HEK293 (cell line): ENCODE measurements around the gene CEBPE.

Experiments
- AEBP2 ChIP-seq: fragments of 450-650 bp; formaldehyde crosslinking; IDR thresholded peaks from 2 replicates; pipeline ENCODE4 v1.5.1; 2016; ENCODE audit warnings: missing biosample characterization, missing genetic modification characterization, borderline replicate concordance
- EGR2 ChIP-seq: fragments of 450-650 bp; formaldehyde crosslinking; IDR thresholded peaks from 2 replicates; pipeline ENCODE4 v1.5.1; 2016; ENCODE audit warnings: low read depth, missing biosample characterization, missing genetic modification characterization
- GLI2 ChIP-seq: fragments of 450-650 bp; formaldehyde crosslinking; IDR thresholded peaks from 2 replicates; pipeline ENCODE4; 2017; ENCODE audit warnings: missing biosample characterization, missing genetic modification characterization, low read depth, borderline replicate concordance
- GLIS1 ChIP-seq: fragments of 450-650 bp; formaldehyde crosslinking; IDR thresholded peaks from 2 replicates; pipeline ENCODE4 v1.5.1; 2016; ENCODE audit warnings: missing biosample characterization, missing genetic modification characterization
- HOXD13 ChIP-seq: sonication (generic); formaldehyde crosslinking; IDR thresholded peaks from 2 replicates; pipeline ENCODE4 v1.8.0; 2022; ENCODE audit warnings: missing genetic modification reagents, borderline replicate concordance
- KLF9 ChIP-seq: fragments of 450-650 bp; formaldehyde crosslinking; IDR thresholded peaks from 2 replicates; pipeline ENCODE4 v1.5.1; 2016; ENCODE audit warnings: missing biosample characterization, missing genetic modification characterization, low read depth
- MEIS1 ChIP-seq: sonication (generic); formaldehyde crosslinking; IDR thresholded peaks from 2 replicates; pipeline ENCODE4 v1.8.1; 2022; ENCODE audit warnings: missing genetic modification reagents, mild to moderate bottlenecking, borderline replicate concordance
- SCRT1 ChIP-seq: fragments of 450-650 bp; formaldehyde crosslinking; IDR thresholded peaks from 2 replicates; pipeline ENCODE4 v1.5.1; 2016; ENCODE audit warnings: missing biosample characterization, missing genetic modification characterization, borderline replicate concordance
- SCRT2 ChIP-seq: fragments of 450-650 bp; formaldehyde crosslinking; IDR thresholded peaks from 2 replicates; pipeline ENCODE4 v1.5.1; 2016; ENCODE audit warnings: missing biosample characterization, missing genetic modification characterization
- SETDB1 ChIP-seq: IDR thresholded peaks from one replicate; pipeline ENCODE4 v1.6.1; 2017; ENCODE audit warnings: mild to moderate bottlenecking, low read length, moderate library complexity, mixed read lengths; ENCODE audit not compliant: insufficient read length
- ZBTB17 ChIP-seq: fragments of 450-650 bp; formaldehyde crosslinking; IDR thresholded peaks from 2 replicates; pipeline ENCODE4 v1.5.1; 2016; ENCODE audit warnings: missing biosample characterization, missing genetic modification characterization
- ZBTB48 ChIP-seq: fragments of 450-650 bp; formaldehyde crosslinking; IDR thresholded peaks from 2 replicates; pipeline ENCODE4 v1.5.1; 2016; ENCODE audit warnings: missing biosample characterization, missing genetic modification characterization
- ZBTB7A ChIP-seq: fragments of 450-650 bp; formaldehyde crosslinking; IDR thresholded peaks from 2 replicates; pipeline ENCODE4 v1.5.1; 2016; ENCODE audit warnings: low read depth, missing biosample characterization, missing genetic modification characterization
- ZFP69B ChIP-seq: fragments of 450-650 bp; formaldehyde crosslinking; IDR thresholded peaks from 2 replicates; pipeline ENCODE4 v1.5.1; 2016; ENCODE audit warnings: missing biosample characterization, missing genetic modification characterization
- ZNF140 ChIP-seq: fragments of 450-650 bp; formaldehyde crosslinking; IDR thresholded peaks from 2 replicates; pipeline ENCODE4 v1.5.1; 2016; ENCODE audit warnings: missing biosample characterization, missing genetic modification characterization
- ZNF169 ChIP-seq: fragments of 450-650 bp; formaldehyde crosslinking; IDR thresholded peaks from 2 replicates; pipeline ENCODE4 v1.5.1; 2016; ENCODE audit warnings: missing biosample characterization, missing genetic modification characterization
- ZNF2 ChIP-seq: fragments of 450-650 bp; formaldehyde crosslinking; IDR thresholded peaks from 2 replicates; pipeline ENCODE4 v1.5.1; 2016; ENCODE audit warnings: missing biosample characterization, missing genetic modification characterization
- ZNF221 ChIP-seq: fragments of 450-650 bp; formaldehyde crosslinking; IDR thresholded peaks from 2 replicates; pipeline ENCODE4 v1.5.1; 2017; ENCODE audit warnings: missing biosample characterization, missing genetic modification characterization, borderline replicate concordance
- ZNF223 ChIP-seq: fragments of 450-650 bp; formaldehyde crosslinking; IDR thresholded peaks from 2 replicates; pipeline ENCODE4 v1.5.1; 2016; ENCODE audit warnings: missing biosample characterization, missing genetic modification characterization
- ZNF239 ChIP-seq: fragments of 450-650 bp; formaldehyde crosslinking; IDR thresholded peaks from 2 replicates; pipeline ENCODE4 v1.5.1; 2016; ENCODE audit warnings: missing biosample characterization, missing genetic modification characterization
- ZNF292 ChIP-seq: fragments of 450-650 bp; formaldehyde crosslinking; IDR thresholded peaks from 2 replicates; pipeline ENCODE4 v1.5.1; 2016; ENCODE audit warnings: low read depth, missing biosample characterization, missing genetic modification characterization, borderline replicate concordance
- ZNF48 ChIP-seq: fragments of 450-650 bp; formaldehyde crosslinking; IDR thresholded peaks from 2 replicates; pipeline ENCODE4 v1.5.1; 2016; ENCODE audit warnings: missing biosample characterization, missing genetic modification characterization
- ZNF510 ChIP-seq: fragments of 450-650 bp; formaldehyde crosslinking; IDR thresholded peaks from 2 replicates; pipeline ENCODE4 v1.5.1; 2018; ENCODE audit warnings: mild to moderate bottlenecking, missing genetic modification characterization, missing biosample characterization; ENCODE audit not compliant: insufficient replicate concordance
- ZNF530 ChIP-seq: fragments of 450-650 bp; formaldehyde crosslinking; IDR thresholded peaks from 2 replicates; pipeline ENCODE4 v1.5.1; 2016; ENCODE audit warnings: low read depth, missing biosample characterization, missing genetic modification characterization
- ZNF571 ChIP-seq: fragments of 450-650 bp; formaldehyde crosslinking; IDR thresholded peaks from 2 replicates; pipeline ENCODE4 v1.5.0; 2017; ENCODE audit warnings: missing biosample characterization, missing genetic modification characterization
- ZNF626 ChIP-seq: fragments of 450-650 bp; sonication (Bioruptor Pico); formaldehyde crosslinking; IDR thresholded peaks from 2 replicates; pipeline ENCODE4 v1.5.1; 2018; ENCODE audit warnings: missing biosample characterization, missing genetic modification characterization, inconsistent platforms
- ZNF677 ChIP-seq: fragments of 450-650 bp; IDR thresholded peaks from 2 replicates; pipeline ENCODE4 v1.5.0; 2018; ENCODE audit warnings: missing biosample characterization, mild to moderate bottlenecking, missing genetic modification characterization, moderate library complexity
- ZSCAN23 ChIP-seq: fragments of 450-650 bp; formaldehyde crosslinking; IDR thresholded peaks from 2 replicates; pipeline ENCODE4 v1.5.1; 2016; ENCODE audit warnings: missing biosample characterization, missing genetic modification characterization
- TF ChIP-seq, protein P1 (sequence below): fragments of 450-650 bp; formaldehyde crosslinking; IDR thresholded peaks from 2 replicates; pipeline ENCODE4 v1.5.1; 2016; ENCODE audit warnings: missing biosample characterization, missing genetic modification characterization
- TF ChIP-seq, protein P2 (sequence below): fragments of 450-650 bp; formaldehyde crosslinking; IDR thresholded peaks from 2 replicates; pipeline ENCODE4 v1.5.1; 2016; ENCODE audit warnings: missing biosample characterization, missing genetic modification characterization
- TF ChIP-seq, protein P3 (sequence below): fragments of 450-650 bp; formaldehyde crosslinking; IDR thresholded peaks from 2 replicates; pipeline ENCODE4 v1.5.1; 2016; ENCODE audit warnings: missing biosample characterization, missing genetic modification characterization
- TF ChIP-seq, protein P4 (sequence below): fragments of 450-650 bp; formaldehyde crosslinking; IDR thresholded peaks from 2 replicates; pipeline ENCODE4 v1.5.1; 2017; ENCODE audit warnings: missing biosample characterization, missing genetic modification characterization
- TF ChIP-seq, protein P5 (sequence below): IDR thresholded peaks from 2 replicates; pipeline ENCODE4 v1.6.1; 2011; ENCODE audit warnings: mild to moderate bottlenecking, low read depth, low read length, borderline replicate concordance

Gene CEBPE

GRCh38 chr14:23093991-23094665, 24.9 kb downstream of the CEBPE start (continued):
- no peak for TF ChIP-seq AEBP2 (tag by site-specific recombination)
- no peak for TF ChIP-seq ZNF571 (tag by site-specific recombination)
- TF ChIP-seq ZNF239 (tag by site-specific recombination), result no peak
- no peak for TF ChIP-seq ZNF140 (tag by site-specific recombination)
- TF ChIP-seq, protein P1, sequence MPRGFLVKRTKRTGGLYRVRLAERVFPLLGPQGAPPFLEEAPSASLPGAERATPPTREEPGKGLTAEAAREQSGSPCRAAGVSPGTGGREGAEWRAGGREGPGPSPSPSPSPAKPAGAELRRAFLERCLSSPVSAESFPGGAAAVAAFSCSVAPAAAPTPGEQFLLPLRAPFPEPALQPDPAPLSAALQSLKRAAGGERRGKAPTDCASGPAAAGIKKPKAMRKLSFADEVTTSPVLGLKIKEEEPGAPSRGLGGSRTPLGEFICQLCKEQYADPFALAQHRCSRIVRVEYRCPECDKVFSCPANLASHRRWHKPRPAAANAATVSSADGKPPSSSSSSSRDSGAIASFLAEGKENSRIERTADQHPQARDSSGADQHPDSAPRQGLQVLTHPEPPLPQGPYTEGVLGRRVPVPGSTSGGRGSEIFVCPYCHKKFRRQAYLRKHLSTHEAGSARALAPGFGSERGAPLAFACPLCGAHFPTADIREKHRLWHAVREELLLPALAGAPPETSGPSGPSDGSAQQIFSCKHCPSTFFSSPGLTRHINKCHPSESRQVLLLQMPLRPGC (tag by site-specific recombination), result no peak
- no peak for TF ChIP-seq ZNF169 (tag by site-specific recombination)
- no peak for TF ChIP-seq GLI2
- no peak for TF ChIP-seq ZFP69B (tag by site-specific recombination)
- TF ChIP-seq, protein P2, sequence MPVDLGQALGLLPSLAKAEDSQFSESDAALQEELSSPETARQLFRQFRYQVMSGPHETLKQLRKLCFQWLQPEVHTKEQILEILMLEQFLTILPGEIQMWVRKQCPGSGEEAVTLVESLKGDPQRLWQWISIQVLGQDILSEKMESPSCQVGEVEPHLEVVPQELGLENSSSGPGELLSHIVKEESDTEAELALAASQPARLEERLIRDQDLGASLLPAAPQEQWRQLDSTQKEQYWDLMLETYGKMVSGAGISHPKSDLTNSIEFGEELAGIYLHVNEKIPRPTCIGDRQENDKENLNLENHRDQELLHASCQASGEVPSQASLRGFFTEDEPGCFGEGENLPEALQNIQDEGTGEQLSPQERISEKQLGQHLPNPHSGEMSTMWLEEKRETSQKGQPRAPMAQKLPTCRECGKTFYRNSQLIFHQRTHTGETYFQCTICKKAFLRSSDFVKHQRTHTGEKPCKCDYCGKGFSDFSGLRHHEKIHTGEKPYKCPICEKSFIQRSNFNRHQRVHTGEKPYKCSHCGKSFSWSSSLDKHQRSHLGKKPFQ (tag by site-specific recombination), result 0 out of 2 replicates have a peak, but pooled peaks have one; percentile 8
- no peak for TF ChIP-seq ZNF221 (tag by site-specific recombination)
- no peak for TF ChIP-seq SCRT2 (tag by site-specific recombination)
- TF ChIP-seq ZBTB17, result peak; percentile 78
- no peak for TF ChIP-seq KLF9 (tag by site-specific recombination)
- TF ChIP-seq ZNF626 (tag by site-specific recombination), result no peak
- no peak for TF ChIP-seq ZSCAN23
- TF ChIP-seq ZNF223 (tag by site-specific recombination), result no peak
- peak; percentile 61 for TF ChIP-seq ZBTB48
- TF ChIP-seq GLIS1 (tag by site-specific recombination), result 0 out of 2 replicates have a peak, but pooled peaks have one; percentile 4
- TF ChIP-seq MEIS1 (CRISPR knock-in tag), result no peak
- TF ChIP-seq SCRT1 (tag by site-specific recombination), result no peak
- TF ChIP-seq ZNF48 (tag by site-specific recombination), result no peak
- TF ChIP-seq, protein P3, sequence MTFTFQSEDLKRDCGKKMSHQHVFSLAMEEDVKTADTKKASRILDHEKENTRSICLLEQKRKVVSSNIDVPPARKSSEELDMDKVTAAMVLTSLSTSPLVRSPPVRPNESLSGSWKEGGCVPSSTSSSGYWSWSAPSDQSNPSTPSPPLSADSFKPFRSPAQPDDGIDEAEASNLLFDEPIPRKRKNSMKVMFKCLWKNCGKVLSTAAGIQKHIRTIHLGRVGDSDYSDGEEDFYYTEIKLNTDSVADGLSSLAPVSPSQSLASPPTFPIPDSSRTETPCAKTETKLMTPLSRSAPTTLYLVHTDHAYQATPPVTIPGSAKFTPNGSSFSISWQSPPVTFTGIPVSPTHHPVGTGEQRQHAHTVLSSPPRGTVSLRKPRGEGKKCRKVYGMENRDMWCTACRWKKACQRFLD (tag by site-specific recombination), result no peak
- TF ChIP-seq ZNF2 (tag by site-specific recombination), result no peak; the same call in 1 of the 2 replicates
- TF ChIP-seq EGR2, result no peak
- TF ChIP-seq SETDB1, result no peak
- TF ChIP-seq ZNF530 (tag by site-specific recombination), result no peak
- TF ChIP-seq, protein P4, sequence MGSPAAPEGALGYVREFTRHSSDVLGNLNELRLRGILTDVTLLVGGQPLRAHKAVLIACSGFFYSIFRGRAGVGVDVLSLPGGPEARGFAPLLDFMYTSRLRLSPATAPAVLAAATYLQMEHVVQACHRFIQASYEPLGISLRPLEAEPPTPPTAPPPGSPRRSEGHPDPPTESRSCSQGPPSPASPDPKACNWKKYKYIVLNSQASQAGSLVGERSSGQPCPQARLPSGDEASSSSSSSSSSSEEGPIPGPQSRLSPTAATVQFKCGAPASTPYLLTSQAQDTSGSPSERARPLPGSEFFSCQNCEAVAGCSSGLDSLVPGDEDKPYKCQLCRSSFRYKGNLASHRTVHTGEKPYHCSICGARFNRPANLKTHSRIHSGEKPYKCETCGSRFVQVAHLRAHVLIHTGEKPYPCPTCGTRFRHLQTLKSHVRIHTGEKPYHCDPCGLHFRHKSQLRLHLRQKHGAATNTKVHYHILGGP (tag by site-specific recombination), result no peak
- TF ChIP-seq, protein P5, sequence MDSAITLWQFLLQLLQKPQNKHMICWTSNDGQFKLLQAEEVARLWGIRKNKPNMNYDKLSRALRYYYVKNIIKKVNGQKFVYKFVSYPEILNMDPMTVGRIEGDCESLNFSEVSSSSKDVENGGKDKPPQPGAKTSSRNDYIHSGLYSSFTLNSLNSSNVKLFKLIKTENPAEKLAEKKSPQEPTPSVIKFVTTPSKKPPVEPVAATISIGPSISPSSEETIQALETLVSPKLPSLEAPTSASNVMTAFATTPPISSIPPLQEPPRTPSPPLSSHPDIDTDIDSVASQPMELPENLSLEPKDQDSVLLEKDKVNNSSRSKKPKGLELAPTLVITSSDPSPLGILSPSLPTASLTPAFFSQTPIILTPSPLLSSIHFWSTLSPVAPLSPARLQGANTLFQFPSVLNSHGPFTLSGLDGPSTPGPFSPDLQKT, result no peak
- no peak for TF ChIP-seq ZNF677 (tag by site-specific recombination)
- peak; percentile 32; the same call in 1 of the 2 replicates for TF ChIP-seq ZBTB7A
- no peak for TF ChIP-seq HOXD13 (CRISPR knock-in tag)
- TF ChIP-seq ZNF510 (tag by site-specific recombination), result no peak
- no peak for TF ChIP-seq ZNF292 (tag by site-specific recombination)
